Testis (tissue), 2 donors: ENCODE measurements around the gene MYO1D.

ENCODE experiments used
- CTCF ChIP-seq, 3 experiments: fragments of 450-650 bp in 2 of 3; fragments of 200-600 bp in 1 of 3; sonication (generic) in 1 of 3; IDR thresholded peaks; one replicate each; pipeline ENCODE4 v1.5.1; 2016 to 2019; ENCODE audit warnings: antibody characterized with exemption in 3 of 3, mild to moderate bottlenecking in 2 of 3, moderate library complexity in 1 of 3
- POLR2A ChIP-seq: fragments of 450-650 bp; IDR thresholded peaks from one replicate; pipeline ENCODE4 v1.6.1; 2017; ENCODE audit warnings: antibody characterized with exemption, mild to moderate bottlenecking, moderate library complexity

- TF ChIP-seq CTCF (IDR thresholded peaks at IDR 0.05) = no peak
- TF ChIP-seq POLR2A = no peak
Observed at GRCh38 chr17:32836527-32836926, 40.4 kb downstream of the MYO1D start.
